SK-N-SH treated with all-trans-retinoic acid at 6 μM for 48 hours (cell line): ENCODE measurements around the gene SLC6A3.

Experiments
- ATAC-seq: fragments of 200-7000 bp; cut with Tn5 transposase; 3 replicates; pipeline ENCODE4 v1.9.1; 2020; ENCODE audit warnings: mild to moderate bottlenecking, moderate library complexity
- ARNTL ChIP-seq: fragments of 450-650 bp; formaldehyde crosslinking; IDR thresholded peaks from 2 replicates; pipeline ENCODE4 v1.5.0; 2020; ENCODE audit warnings: low read depth, mild to moderate bottlenecking, moderate library complexity, borderline replicate concordance
- BACH2 ChIP-seq: fragments of 250-450 bp; sonication (Bioruptor Pico); IDR thresholded peaks from 2 replicates; pipeline ENCODE4 v1.9.0; 2021; ENCODE audit warnings: mild to moderate bottlenecking, borderline replicate concordance
- CREB5 ChIP-seq: fragments of 250-450 bp; sonication (Bioruptor Pico); IDR thresholded peaks from 2 replicates; pipeline ENCODE4 v1.5.1; 2020; ENCODE audit warnings: low read depth, mild to moderate bottlenecking, moderate library complexity
- ESRRG ChIP-seq: fragments of 250-450 bp; sonication (Bioruptor Pico); IDR thresholded peaks from 2 replicates; pipeline ENCODE4 v1.6.1; 2021; ENCODE audit warnings: mild to moderate bottlenecking
- GLIS3 ChIP-seq: fragments of 250-450 bp; sonication (Bioruptor Pico); IDR thresholded peaks from 2 replicates; pipeline ENCODE4 v1.5.0; 2020; ENCODE audit warnings: mild to moderate bottlenecking, moderate library complexity
- ISL1 ChIP-seq: fragments of 250-450 bp; sonication (Bioruptor Pico); IDR thresholded peaks from 2 replicates; pipeline ENCODE4 v2.1.2; 2022; ENCODE audit warnings: mild to moderate bottlenecking, moderate library complexity
- OSR1 ChIP-seq: fragments of 250-450 bp; sonication (Bioruptor Pico); IDR thresholded peaks from 2 replicates; pipeline ENCODE4 v1.8.0; 2022; ENCODE audit warnings: moderate library complexity, mild to moderate bottlenecking, inconsistent platforms
- PATZ1 ChIP-seq: fragments of 250-450 bp; sonication (Bioruptor Pico); IDR thresholded peaks from 2 replicates; pipeline ENCODE4 v1.8.0; 2020; ENCODE audit warnings: mild to moderate bottlenecking, moderate library complexity, borderline replicate concordance
- POU6F1 ChIP-seq: fragments of 250-450 bp; sonication (Bioruptor Pico); IDR thresholded peaks from 2 replicates; pipeline ENCODE4 v1.8.0; 2021; ENCODE audit warnings: low read depth, mild to moderate bottlenecking, moderate library complexity, borderline replicate concordance
- PPARA ChIP-seq: fragments of 250-450 bp; sonication (Bioruptor Pico); IDR thresholded peaks from 2 replicates; pipeline ENCODE4 v1.5.0; 2020; ENCODE audit warnings: mild to moderate bottlenecking, borderline replicate concordance
- RARB ChIP-seq: fragments of 250-450 bp; sonication (Bioruptor Pico); IDR thresholded peaks from 2 replicates; pipeline ENCODE4 v1.8.0; 2021; ENCODE audit warnings: mild to moderate bottlenecking, moderate library complexity
- SNAI2 ChIP-seq: fragments of 250-450 bp; sonication (Bioruptor Pico); IDR thresholded peaks from 2 replicates; pipeline ENCODE4 v1.5.0; 2020; ENCODE audit warnings: mild to moderate bottlenecking, moderate library complexity
- TCF4 ChIP-seq: fragments of 250-450 bp; sonication (Bioruptor Pico); IDR thresholded peaks from 2 replicates; pipeline ENCODE4 v1.8.0; 2021; ENCODE audit warnings: mild to moderate bottlenecking, moderate library complexity, borderline replicate concordance
- TOX ChIP-seq: fragments of 250-450 bp; sonication (Bioruptor Pico); IDR thresholded peaks from 2 replicates; pipeline ENCODE4 v1.8.0; 2021; ENCODE audit warnings: mild to moderate bottlenecking, moderate library complexity, borderline replicate concordance
- TSHZ2 ChIP-seq: fragments of 250-450 bp; sonication (Bioruptor Pico); IDR thresholded peaks from 2 replicates; pipeline ENCODE4 v1.5.0; 2020; ENCODE audit warnings: mild to moderate bottlenecking, moderate library complexity
- ZC3H10 ChIP-seq: fragments of 250-450 bp; sonication (Bioruptor Pico); IDR thresholded peaks from 2 replicates; pipeline ENCODE4 v1.5.1; 2021; ENCODE audit warnings: mild to moderate bottlenecking, moderate library complexity
- ZFP3 ChIP-seq: fragments of 250-450 bp; sonication (Bioruptor Pico); IDR thresholded peaks from 2 replicates; pipeline ENCODE4 v1.5.0; 2020; ENCODE audit warnings: mild to moderate bottlenecking, moderate library complexity
- ZFP30 ChIP-seq: fragments of 450-650 bp; formaldehyde crosslinking; IDR thresholded peaks from 2 replicates; pipeline ENCODE4 v1.5.0; 2022; ENCODE audit warnings: mild to moderate bottlenecking, moderate library complexity
- ZNF565 ChIP-seq: fragments of 450-650 bp; formaldehyde crosslinking; conservative IDR thresholded peaks from 2 replicates; pipeline ENCODE4 v1.5.0; 2020; ENCODE audit warnings: low read depth, mild to moderate bottlenecking, moderate library complexity
- ZNF70 ChIP-seq: fragments of 450-650 bp; formaldehyde crosslinking; IDR thresholded peaks from 2 replicates; pipeline ENCODE4 v1.5.0; 2020; ENCODE audit warnings: mild to moderate bottlenecking, moderate library complexity
- ZNF8 ChIP-seq: fragments of 450-650 bp; formaldehyde crosslinking; IDR thresholded peaks from 2 replicates; pipeline ENCODE4 v1.5.0; 2020; ENCODE audit warnings: mild to moderate bottlenecking, moderate library complexity

SLC6A3 gene

GRCh38 chr5:1392801-1393565, 52.3 kb downstream of the SLC6A3 start (continued):
- no peak for TF ChIP-seq PATZ1 (CRISPR knock-in tag)
- no peak for TF ChIP-seq SNAI2 (CRISPR knock-in tag)

GRCh38 chr5:1392261-1392660, 53.0 kb downstream of the SLC6A3 start:
- no peak for ATAC-seq
- TF ChIP-seq ZNF565 (CRISPR knock-in tag) (no peak), TSHZ2 (CRISPR knock-in tag) (no peak), ZC3H10 (CRISPR knock-in tag) (no peak), TCF4 (no peak), SNAI2 (CRISPR knock-in tag) (no peak), PATZ1 (CRISPR knock-in tag) (no peak), ARNTL (no peak), ZFP30 (CRISPR knock-in tag) (no peak), TOX (no peak), OSR1 (CRISPR knock-in tag) (no peak), ZFP3 (CRISPR knock-in tag) (no peak), GLIS3 (CRISPR knock-in tag) (no peak), ZNF70 (CRISPR knock-in tag) (no peak), CREB5 (no peak), ISL1 (CRISPR knock-in tag) (no peak), BACH2 (CRISPR knock-in tag) (no peak), PPARA (no peak), ESRRG (CRISPR knock-in tag) (no peak), RARB (CRISPR knock-in tag) (no peak)

- TF ChIP-seq RARB (CRISPR knock-in tag) (no peak), ZNF8 (CRISPR knock-in tag) (no peak), ZNF70 (CRISPR knock-in tag) (no peak), ISL1 (CRISPR knock-in tag) (no peak), TCF4 (no peak), ZNF565 (CRISPR knock-in tag) (no peak), ARNTL (no peak), CREB5 (no peak), SNAI2 (CRISPR knock-in tag) (no peak), POU6F1 (CRISPR knock-in tag) (no peak), GLIS3 (CRISPR knock-in tag) (no peak)
- no peak for ATAC-seq
Measured at GRCh38 chr5:1391691-1392090, 53.5 kb downstream of the SLC6A3 start.
